Astrocyte (in vitro differentiated cells and primary cell): ENCODE data around the gene EGFL7. TPM values are rescaled to one million over a fixed set of nuclear protein-coding genes. Genes with fewer than 3 reads are reported as not detected.
"Not testable (repeated sequence)": the region's sequence is repeated elsewhere in the genome, so short reads cannot be mapped to it uniquely, and the experiment has no call there.

ENCODE experiments used
- DNase-seq: peaks from one replicate; pipeline ENCODE4 v3.0.0-alpha.2; 2010; ENCODE audit warnings: low read depth
- FAIRE-seq: peaks from 2 replicates; lab custom pipeline; 2011; peaks lifted over from hg19 to GRCh38; lab: Jason Lieb, UNC
- H2AFZ ChIP-seq: 2 replicates; pipeline ENCODE4 v1.6.0; 2012; ENCODE audit warnings: low read depth, low read length, inconsistent platforms
- H3K27ac ChIP-seq: 2 replicates; pipeline ENCODE4 v1.5.1; 2011; ENCODE audit warnings: low read depth, low read length, inconsistent platforms
- H3K27me3 ChIP-seq: 2 replicates; pipeline ENCODE4 v1.6.0; 2011; ENCODE audit warnings: low read length, inconsistent platforms; ENCODE audit not compliant: insufficient read depth
- H3K36me3 ChIP-seq: 2 replicates; pipeline ENCODE4 v1.5.1; 2011; ENCODE audit warnings: low read length, inconsistent platforms; ENCODE audit not compliant: insufficient read depth
- H3K4me1 ChIP-seq: 2 replicates; pipeline ENCODE4 v1.5.1; 2011; ENCODE audit warnings: low read length, inconsistent platforms; ENCODE audit not compliant: insufficient read depth
- H3K4me2 ChIP-seq: 2 replicates; pipeline ENCODE4 v1.6.0; 2012; ENCODE audit warnings: low read length, inconsistent platforms
- H3K4me3 ChIP-seq: 2 replicates; pipeline ENCODE4 v1.5.1; 2011; ENCODE audit warnings: low read depth, mild to moderate bottlenecking, low read length, inconsistent platforms; ENCODE audit not compliant: insufficient read depth
- H3K79me2 ChIP-seq: 2 replicates; pipeline ENCODE4 v1.6.0; 2012; ENCODE audit warnings: mild to moderate bottlenecking, low read length, inconsistent platforms; ENCODE audit not compliant: insufficient read depth
- H3K9ac ChIP-seq: 2 replicates; pipeline ENCODE4 v1.6.0; 2012; ENCODE audit warnings: mild to moderate bottlenecking, low read length, inconsistent platforms
- H3K9me3 ChIP-seq: 2 replicates; pipeline ENCODE4 v1.5.1; 2012; ENCODE audit warnings: low read depth, mild to moderate bottlenecking, low read length, inconsistent platforms; ENCODE audit not compliant: insufficient read depth
- H4K20me1 ChIP-seq: 2 replicates; pipeline ENCODE4 v1.6.0; 2012; ENCODE audit warnings: low read length, inconsistent platforms; ENCODE audit not compliant: insufficient read depth
- H3K27ac Mint-ChIP-seq: one replicate; pipeline ENCODE4 v1.8.0; 2021; ENCODE audit warnings: mild to moderate bottlenecking, mixed read lengths; ENCODE audit not compliant: unreplicated experiment
- H3K27me3 Mint-ChIP-seq: one replicate; pipeline ENCODE4 v1.8.0; 2021; ENCODE audit warnings: low read depth, mixed read lengths; ENCODE audit not compliant: unreplicated experiment
- H3K36me3 Mint-ChIP-seq: one replicate; pipeline ENCODE4 v1.8.0; 2021; ENCODE audit warnings: low read depth, mixed read lengths; ENCODE audit not compliant: unreplicated experiment
- H3K4me1 Mint-ChIP-seq: one replicate; pipeline ENCODE4 v1.8.0; 2021; ENCODE audit warnings: low read depth, mixed read lengths; ENCODE audit not compliant: unreplicated experiment
- H3K4me3 Mint-ChIP-seq: one replicate; pipeline ENCODE4 v1.8.0; 2021; ENCODE audit warnings: mild to moderate bottlenecking, moderate library complexity, mixed read lengths; ENCODE audit not compliant: unreplicated experiment
- H3K9me3 Mint-ChIP-seq: one replicate; pipeline ENCODE4 v1.8.0; 2021; ENCODE audit warnings: mild to moderate bottlenecking, mixed read lengths; ENCODE audit not compliant: unreplicated experiment
- CTCF ChIP-seq: IDR thresholded peaks from 2 replicates; pipeline ENCODE4 v1.5.1; 2011; ENCODE audit warnings: low read depth, mild to moderate bottlenecking, inconsistent platforms, low read length, moderate library complexity; ENCODE audit not compliant: insufficient read depth
- EZH2 ChIP-seq: IDR thresholded peaks from 2 replicates; pipeline ENCODE4 v1.6.1; 2012; ENCODE audit warnings: mild to moderate bottlenecking, low read length, inconsistent platforms; ENCODE audit not compliant: insufficient read depth
- total RNA-seq: library from RNA; stranded (reverse); gene quantifications from 2 replicates; pipeline ENCODE4 v1.2.1, GENCODE V29; 2021

Gene EGFL7
- total RNA-seq, 1 donor from 2014 or later, result 12.3 TPM

DNA sequence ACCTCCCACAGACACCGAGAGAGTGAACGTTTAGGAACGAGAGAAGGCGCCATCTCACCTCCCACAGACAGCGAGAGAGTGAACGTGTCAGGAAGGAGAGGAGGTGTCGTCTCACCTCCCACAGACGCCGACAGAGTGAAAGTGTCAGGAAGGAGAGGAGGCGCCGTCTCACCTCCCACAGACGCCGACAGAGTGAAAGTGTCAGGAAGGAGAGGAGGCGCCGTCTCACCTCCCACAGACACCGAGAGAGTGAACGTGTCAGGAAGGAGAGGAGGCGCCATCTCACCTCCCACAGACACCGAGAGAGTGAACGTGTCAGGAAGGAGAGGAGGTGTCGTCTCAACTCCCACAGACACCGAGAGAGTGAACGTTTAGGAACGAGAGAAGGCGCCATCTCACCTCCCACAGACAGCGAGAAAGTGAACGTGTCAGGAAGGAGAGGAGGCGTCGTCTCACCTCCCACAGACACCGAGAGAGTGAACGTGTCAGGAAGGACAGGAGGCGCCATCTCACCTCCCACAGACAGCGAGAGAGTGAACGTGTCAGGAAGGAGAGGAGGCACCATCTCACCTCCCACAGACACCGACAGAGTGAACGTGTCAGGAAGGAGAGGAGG lies 30.1 kb upstream of the EGFL7 start:
- not testable (repeated sequence) for H3K36me3 ChIP-seq, H3K4me2 ChIP-seq, H3K27me3 ChIP-seq, H3K36me3 Mint-ChIP-seq, FAIRE-seq, DNase-seq, H3K4me1 Mint-ChIP-seq, H3K9ac ChIP-seq, H3K9me3 Mint-ChIP-seq, H3K4me1 ChIP-seq, H3K79me2 ChIP-seq, H3K9me3 ChIP-seq, H2AFZ ChIP-seq, H4K20me1 ChIP-seq, H3K27ac ChIP-seq, H3K27ac Mint-ChIP-seq, H3K4me3 ChIP-seq, H3K4me3 Mint-ChIP-seq, H3K27me3 Mint-ChIP-seq

GRCh38 chr9:136634904-136635303 lies 27.8 kb upstream of the EGFL7 start:
- no peaks in the 10 kb centered on the region for H3K79me2 ChIP-seq
- no peaks in the 10 kb centered on the region for H3K9me3 ChIP-seq
- H4K20me1 ChIP-seq, result peaks cover 8% of the 10 kb centered on the region
- Mint-ChIP-seq H3K9me3 (no peaks in the 10 kb centered on the region), H3K36me3 (no peaks in the 10 kb centered on the region), H3K27me3 (peaks cover 6% of the 10 kb centered on the region), H3K4me1 (no peaks in the 10 kb centered on the region), H3K4me3 (no peak overlapping the region), H3K27ac (no peak overlapping the region)
- TF ChIP-seq CTCF (no peak), EZH2 (no peak)
- H3K4me2 ChIP-seq, result no peak overlapping the region
- no peak overlapping the region for H2AFZ ChIP-seq
- DNase-seq (no peak), FAIRE-seq (no peak)
- no peaks in the 10 kb centered on the region for H3K4me1 ChIP-seq
- no peak overlapping the region for H3K4me3 ChIP-seq
- H3K9ac ChIP-seq, result no peak overlapping the region
- no peaks in the 10 kb centered on the region for H3K27me3 ChIP-seq
- no peaks in the 10 kb centered on the region for H3K36me3 ChIP-seq
- H3K27ac ChIP-seq, result no peak overlapping the region

DNA sequence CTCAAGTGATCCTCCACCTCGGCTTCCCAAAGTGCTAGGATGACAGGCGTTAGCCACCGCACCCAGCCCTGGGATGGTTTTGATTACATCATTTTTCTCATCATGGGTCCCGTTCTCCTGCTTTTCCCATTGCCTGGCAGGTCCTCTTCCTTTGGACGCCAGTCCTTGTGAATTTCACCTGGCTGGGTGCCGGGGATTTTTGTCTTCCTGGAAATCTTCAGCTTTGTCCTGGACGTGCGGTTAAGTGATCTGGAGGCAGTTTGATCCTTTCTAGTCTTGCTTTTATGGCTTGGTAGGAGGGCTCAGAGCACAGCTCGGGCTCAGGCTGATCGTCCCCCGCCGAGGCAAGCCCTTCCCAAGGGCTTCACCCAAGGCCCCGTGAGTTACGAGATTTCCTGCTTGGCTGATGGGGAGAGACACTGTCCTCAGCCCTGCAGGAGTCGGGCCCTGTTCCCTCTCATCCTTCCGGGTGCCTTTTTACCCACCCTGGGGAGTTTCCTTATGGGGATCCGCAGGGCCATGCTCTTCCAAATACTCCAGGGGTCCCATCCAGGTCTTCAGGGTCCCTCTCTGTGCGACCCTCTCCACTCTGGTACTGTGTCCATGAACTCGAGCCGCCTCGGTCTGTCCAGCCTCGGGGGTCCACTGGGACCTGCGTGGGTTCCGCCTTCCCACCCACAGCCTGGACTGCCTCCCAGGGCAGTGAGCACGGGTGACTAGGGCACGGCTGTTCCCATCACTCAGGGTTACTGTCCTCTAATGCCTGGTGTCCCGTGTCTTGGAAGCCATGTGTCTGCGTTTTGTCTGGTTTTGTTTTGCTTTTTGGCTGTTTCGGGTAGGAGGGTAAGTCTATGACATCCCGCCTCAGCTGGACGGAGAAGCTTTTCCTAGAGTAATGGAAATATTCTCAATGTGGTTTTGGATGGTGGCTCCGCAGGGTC lies 22.3 kb upstream of the EGFL7 start:
- H3K9me3 Mint-ChIP-seq, result peaks cover 3% of the 10 kb centered on the region
- H3K4me1 Mint-ChIP-seq, result no peaks in the 10 kb centered on the region
- peaks cover 21% of the 10 kb centered on the region for H3K27me3 Mint-ChIP-seq
- FAIRE-seq, result no peak
- Histone ChIP-seq H3K9me3 (no peaks in the 10 kb centered on the region), H3K27me3 (peaks cover 4% of the 10 kb centered on the region), H3K9ac (no peak overlapping the region), H3K4me3 (no peak overlapping the region), H3K27ac (no peak overlapping the region), H3K79me2 (no peaks in the 10 kb centered on the region), H3K36me3 (no peaks in the 10 kb centered on the region), H2AFZ (no peak overlapping the region), H4K20me1 (no peaks in the 10 kb centered on the region), H3K4me1 (peaks cover 8% of the 10 kb centered on the region), H3K4me2 (no peak overlapping the region)
- TF ChIP-seq CTCF (no peak), EZH2 (no peak)
- H3K4me3 Mint-ChIP-seq, result no peak overlapping the region
- no peaks in the 10 kb centered on the region for H3K36me3 Mint-ChIP-seq
- no peak for DNase-seq
- H3K27ac Mint-ChIP-seq, result no peak overlapping the region
